ENCODE measurements around the gene MB21D2.

Gene MB21D2

DNA sequence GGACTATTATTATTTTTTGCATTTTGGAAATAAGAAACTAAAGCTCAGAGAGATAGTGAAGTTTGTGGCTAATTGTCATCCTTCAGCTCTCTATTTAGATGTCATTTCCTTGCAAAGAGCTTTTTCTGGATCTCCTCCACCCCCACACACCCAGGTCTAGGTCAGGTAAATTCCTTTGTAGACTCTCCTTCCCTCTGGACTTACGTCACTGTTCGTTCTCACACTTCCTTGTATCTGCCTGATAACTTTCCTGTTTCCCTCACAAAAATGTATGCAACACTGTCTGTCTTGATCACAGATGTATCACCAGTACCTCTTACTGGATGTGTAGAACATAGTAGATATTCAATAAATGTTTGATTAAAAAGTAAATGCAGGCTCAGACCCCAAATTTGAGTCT is 6.1 kb upstream of the MB21D2 start:
- DNase-seq (ENCODE audit: low spot score), result no peak

DNA sequence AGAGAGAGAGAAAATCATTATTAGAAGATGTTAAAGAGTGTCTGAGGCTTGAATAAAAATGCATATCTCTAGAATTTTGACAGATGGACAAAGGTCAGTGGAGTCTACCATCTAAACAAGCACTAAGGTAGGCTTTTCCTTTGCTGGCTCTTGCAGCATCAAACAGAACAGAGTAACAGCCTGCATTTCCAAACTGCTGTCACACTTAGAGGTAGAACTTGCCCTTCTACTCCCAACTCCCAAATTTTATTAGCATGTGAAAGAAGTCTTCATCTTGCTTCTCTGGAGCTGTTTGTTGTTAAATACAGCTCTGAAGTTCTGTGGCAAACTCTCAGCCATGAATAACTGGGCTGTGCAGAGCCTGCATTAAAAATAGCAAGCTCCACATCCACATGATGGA is 4.1 kb upstream of the MB21D2 start:
- DNase-seq (ENCODE audit: low spot score), result no peak

DNA sequence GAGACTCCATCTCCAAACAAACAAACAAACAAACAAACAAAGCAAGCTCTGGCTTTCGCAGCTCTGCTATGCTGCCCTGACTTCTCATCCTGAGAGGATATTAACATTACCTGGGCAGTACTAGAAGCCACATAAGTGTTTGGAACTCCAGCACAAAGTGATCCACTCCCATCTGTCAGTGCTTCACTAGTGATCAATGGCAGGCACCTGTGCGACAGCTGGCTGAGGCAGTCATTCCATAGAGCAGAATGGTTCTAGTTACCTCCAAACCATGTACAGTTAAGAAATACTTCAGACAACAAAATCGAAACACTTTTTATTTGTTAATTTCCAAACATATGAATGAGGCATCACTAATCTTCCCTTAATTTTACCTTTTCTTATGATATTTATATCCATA is 2.8 kb upstream of the MB21D2 start:
- DNase-seq (ENCODE audit: low spot score), result no peak

DNA sequence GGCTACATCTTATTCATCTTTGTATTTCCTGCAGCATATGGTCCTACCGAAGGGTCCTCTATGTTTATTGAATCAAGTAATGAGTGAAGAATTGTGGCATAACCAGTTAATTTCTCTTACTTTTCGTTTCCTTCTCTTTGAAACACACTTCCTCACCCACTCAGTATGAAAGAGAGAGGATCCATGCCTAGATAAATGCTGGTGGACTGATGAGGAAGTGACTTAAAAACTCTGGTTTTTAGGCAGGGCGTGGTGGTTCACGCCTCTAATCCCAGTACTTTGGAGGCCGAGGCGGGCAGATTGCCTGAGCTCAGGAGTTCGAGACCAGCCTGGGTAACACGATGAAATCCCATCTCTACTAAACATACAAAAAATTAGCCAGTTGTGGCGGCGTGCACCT is 2.2 kb upstream of the MB21D2 start:
- no peak for DNase-seq (ENCODE audit: low spot score)

DNA sequence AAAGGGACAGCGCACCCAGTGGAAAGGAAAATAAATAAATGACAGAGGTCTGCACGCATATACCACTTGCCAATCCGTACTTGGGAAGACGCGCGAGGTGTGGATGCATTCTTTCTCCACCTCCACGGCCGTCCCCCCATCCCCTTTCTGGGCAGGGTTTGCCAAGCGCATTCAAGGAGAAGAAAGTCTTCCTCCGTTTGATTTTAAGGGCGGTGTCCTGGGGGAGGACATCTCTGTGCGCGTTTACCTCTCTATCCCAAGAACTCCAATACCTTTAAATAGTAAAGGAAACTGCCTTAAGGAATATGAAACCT is 576 bp upstream of the MB21D2 start:
- no peak for DNase-seq (ENCODE audit: low spot score)

DNA sequence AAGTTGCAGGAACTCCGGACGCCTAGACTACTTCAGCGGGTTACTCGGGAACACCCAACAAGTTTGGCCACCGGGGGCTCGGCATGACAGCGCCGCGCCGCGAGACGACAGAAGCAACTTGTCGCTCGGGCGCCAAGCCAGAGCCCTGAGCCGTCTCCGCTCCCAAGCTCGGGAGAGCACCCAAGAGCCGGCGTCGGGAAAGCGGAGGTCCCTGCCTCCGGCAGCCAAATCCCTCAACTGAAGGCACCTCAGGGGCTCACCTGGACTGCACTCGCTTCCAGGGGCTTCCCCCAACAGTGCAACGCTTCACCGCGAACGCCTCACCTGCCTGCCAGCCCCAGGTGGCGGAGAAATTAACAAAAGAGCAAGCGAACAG is 640 bp downstream of the MB21D2 start:
- peak; percentile 56 for DNase-seq (ENCODE audit: low spot score)

DNA sequence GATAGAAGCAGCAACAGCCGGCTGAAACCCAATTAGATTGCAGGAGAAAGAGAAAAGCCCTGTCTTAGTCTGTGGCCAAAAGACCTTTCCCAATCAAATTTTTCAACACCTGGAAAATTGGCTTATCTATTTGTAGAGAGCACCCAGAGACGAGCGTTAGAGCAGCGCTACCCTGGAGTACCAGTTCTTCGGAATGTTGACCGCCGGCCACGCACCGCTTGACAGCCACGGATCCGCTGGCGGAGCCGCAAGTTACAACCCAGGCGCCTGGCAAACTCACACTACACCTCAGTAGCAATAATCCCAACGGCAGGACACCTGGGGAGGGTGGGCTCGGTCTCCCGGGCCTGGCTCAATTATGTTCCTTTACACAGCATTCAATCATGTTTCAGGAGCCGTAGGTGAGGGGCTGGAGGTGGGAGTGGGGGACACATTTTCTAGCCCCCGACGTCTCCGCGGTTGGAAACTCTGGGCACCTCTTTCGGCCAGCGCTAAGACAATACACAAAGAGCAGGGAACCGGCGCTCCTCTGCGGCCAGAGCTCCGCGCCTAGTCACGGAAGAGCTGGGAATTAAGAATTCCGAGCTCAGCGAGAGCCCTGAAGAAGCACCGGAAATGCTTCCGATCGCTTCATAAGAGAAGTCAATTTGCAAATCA is 1.2 kb downstream of the MB21D2 start:
- DNase-seq (ENCODE audit: low spot score), result peak; percentile 30

DNA sequence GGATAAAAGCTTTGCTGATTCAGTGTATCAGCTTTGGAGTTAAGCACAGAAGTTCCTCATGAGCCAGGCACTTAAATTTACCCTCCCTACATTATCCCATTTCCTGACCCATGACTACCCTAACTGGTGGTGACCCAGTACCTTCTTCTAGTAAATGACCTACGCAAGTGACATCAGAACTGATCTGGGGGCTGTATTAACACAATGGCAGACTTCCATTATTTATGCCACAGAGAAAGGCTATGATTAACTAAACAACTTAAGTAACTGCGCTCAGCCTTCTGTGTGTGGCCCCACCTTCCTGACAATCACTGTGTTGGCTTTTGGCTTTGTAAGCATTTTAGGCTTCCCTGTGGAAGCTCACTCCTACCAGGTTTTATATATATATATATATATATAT is 1.9 kb downstream of the MB21D2 start:
- DNase-seq (ENCODE audit: low spot score), result no peak

DNA sequence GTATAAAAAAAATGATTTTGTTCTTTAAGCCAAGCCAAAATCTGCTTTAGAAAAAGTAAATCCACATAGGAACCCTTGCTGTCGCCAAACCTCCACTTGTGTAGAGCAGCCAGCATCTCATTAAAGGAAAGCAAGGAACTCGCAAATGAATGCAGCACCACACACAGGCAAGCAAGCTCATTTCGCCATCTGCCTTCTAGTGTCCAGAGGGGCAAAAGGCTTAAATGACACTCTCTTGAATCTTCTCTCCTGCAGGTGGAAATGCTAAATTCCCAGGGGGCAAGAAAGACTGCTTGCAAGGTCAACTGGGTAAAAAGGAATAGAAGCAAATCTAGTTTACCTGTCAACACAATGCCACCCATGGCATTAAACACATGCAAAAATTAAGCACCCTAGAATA is 2.4 kb downstream of the MB21D2 start:
- peak; percentile 18 for DNase-seq (ENCODE audit: low spot score)

DNA sequence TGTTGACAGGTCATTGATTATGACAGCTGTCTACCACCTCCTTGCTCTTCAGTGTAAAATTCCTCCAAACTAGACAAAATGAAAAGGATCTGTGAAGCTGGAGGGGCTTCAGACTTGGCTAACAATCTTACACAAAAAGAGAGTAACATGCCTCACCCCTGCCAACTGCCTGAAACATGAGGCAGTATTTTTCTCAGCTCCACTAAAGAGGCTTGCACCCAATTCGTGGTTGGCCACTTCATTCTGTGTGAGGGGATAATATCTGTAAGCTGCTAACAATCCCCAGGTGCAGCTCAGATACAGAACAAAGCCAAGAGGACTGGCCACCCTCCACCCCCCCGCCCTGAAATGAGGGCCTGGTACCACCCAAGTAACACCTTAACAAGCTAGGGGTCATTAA is 2.8 kb downstream of the MB21D2 start:
- DNase-seq (ENCODE audit: low spot score), result no peak

DNA sequence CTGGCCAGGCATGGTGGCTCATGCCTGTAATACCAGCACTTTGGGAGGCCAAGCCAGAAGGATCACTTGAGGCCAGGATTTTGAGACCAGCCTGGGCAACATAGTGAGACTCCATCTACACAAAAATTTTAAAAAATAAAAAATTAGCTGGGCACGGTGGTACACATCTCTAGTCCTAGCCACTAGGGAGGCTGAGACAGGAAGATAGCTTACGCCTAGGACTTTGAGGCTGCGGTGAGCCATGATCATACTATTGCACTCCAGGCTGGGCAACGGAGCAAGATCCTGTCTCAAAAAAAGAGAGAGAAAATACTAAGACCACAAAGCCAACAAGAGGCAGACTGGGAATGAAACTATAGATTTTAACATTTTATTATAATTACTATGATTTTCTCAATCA is 4.1 kb downstream of the MB21D2 start:
- DNase-seq (ENCODE audit: low spot score), result no peak

DNA sequence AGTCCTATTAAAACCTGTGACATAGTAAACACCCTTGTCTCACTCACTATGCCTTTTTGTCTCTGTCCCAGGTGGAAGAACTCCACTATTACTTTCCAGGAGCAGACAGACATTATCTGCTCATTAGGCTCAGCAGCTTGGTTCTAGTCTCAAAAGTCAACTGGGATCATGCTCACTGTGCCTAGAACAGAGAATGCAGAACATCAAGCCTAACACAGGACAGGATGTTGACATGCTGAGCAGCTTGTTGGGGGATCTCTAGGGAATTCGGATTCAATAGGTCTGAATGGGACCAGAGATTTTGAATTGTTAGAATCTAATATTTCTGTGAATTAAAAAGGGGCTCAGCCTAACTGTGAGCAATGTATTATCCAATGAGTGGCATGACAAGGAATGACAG is 6.4 kb downstream of the MB21D2 start:
- no peak for DNase-seq (ENCODE audit: low spot score)

DNA sequence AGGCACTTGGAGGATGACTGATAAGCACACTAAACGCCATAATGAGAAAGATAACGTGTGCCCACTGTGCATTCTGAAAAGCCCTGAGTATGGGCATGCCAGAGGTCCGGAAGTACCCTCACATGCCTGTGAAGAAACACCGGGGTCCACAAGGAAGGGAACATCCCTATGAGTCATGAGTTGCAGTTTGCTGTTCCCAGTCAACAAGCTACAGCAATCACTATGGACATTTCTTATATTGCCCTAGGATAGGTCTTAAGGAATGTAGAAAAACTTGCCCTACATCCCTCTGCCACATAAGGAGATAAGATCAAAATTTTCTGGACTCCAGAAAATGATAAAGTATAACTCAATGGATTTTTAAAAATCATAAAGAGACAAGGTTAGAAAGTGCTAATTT is 9.9 kb downstream of the MB21D2 start:
- DNase-seq (ENCODE audit: low spot score), result no peak

DNA sequence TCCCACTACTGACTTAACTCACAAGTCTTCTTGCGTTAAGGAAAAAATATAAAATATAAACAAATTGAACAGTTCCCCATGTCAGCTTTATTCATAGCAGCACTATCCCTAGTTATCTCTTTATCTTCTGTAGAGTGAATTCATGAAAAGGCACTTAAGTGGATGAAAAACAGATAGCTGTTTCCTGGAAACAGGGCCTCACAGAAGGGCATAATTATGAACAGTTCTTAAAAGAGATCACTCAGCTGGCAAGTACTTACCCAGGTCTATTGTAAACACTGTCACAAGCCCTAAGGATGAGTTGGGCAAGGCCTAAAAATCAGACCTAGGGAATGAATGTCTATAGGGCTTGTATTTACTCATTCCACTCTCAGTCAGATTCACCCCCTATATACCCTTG is 10.7 kb downstream of the MB21D2 start:
- no peak for DNase-seq (ENCODE audit: low spot score)

DNA sequence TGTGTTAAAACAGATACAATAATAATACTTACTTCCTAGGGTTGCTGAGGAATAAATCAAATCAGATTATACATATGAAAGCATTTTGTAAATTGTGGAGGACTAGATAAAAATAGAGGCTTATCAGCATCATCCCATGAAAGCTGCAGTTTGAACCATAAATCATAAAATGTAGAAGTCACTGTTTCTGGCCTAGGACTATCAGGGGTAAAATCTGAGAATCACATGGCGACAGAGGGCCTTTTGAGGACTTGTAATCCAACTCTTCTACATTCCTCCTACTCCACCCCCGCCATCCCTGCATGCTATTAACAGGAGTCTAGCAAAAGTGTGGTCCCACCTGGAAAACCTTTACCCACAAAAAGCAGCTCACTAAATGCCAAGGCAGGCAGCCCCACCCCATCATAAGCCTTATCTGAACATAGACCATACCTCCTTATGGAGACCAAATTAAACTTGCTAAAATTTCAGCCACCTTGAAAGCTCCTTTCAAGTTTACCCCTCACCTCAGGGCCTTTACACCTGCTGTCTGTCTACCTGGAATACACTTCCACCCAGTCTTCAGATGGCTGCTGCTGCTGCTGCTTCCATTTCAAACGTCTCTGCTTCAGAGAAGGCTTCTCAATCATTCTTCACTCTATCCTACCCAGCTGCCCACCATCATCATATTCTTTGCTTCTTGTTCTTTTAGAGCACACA is 11.5 kb downstream of the MB21D2 start:
- no peak for DNase-seq (ENCODE audit: low spot score)

DNA sequence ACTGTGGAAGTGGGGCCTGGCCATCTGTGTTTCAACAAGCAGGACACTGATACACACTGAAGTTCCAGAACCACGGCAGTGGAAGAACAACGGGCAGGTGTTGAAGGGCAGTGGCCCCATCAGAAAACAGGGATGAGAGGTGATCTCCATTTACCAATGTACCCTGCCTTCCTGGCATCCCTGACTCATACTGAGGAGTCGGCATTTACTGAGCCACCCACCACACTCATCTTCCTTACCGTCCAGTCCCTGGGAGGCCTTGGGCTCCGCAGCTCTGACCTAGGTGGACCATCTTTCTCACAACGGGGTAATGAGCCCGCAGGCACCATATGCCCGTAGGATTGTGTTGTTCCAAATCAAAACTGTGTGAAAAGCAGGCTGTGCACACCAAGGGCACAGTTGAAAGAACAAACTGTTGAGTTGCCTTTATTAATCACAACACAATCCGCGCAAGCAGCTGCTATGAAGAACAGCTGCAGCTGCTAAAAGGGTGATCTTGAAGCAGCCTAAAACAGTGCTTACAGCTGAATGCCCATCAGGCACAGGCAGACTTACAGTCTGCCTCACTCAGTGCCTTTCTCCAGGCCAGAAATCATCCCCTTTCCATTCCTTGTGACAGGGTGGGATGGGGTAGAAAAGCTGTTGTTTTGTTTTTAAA is 12.9 kb downstream of the MB21D2 start:
- no peak for DNase-seq (ENCODE audit: low spot score)

DNA sequence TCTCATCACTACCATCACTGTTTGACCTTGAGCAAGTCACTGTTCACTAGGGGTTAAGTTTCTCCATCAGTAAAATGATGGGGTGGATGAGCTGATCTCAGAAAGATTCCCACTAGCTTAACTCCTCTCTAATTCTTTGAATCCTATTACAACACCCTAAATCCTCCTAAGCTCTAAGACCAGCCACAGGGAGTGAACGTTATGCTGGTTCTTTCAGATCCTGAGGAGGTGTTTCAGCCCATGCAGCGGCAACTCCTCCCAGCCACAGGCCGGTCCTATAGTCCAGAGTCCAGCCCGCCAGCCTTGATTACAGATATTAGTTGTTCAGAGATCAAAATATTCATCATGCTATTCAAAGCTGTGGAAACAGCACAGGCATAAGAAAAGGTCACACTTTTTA is 15.1 kb downstream of the MB21D2 start:
- DNase-seq (ENCODE audit: low spot score), result no peak

DNA sequence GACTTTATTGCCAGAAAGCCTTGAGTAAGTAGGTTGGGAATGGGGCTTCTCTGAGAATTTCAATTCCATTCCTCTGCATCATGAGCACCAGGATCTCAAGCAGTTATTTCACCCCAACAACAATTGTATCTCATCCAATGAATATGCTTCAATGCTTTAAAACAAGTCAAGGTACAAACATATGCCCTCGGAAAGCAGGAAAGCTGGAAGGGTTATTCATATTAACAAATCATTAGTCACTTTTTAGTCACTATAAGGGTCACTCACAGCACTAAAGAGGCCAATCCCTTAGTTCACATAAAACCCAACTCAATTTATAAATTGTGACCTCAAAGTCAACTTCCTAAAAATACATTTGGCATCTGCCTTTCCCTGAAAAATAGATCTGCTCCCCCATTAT is 16.2 kb downstream of the MB21D2 start:
- peak; percentile 83 for DNase-seq (ENCODE audit: low spot score)

DNA sequence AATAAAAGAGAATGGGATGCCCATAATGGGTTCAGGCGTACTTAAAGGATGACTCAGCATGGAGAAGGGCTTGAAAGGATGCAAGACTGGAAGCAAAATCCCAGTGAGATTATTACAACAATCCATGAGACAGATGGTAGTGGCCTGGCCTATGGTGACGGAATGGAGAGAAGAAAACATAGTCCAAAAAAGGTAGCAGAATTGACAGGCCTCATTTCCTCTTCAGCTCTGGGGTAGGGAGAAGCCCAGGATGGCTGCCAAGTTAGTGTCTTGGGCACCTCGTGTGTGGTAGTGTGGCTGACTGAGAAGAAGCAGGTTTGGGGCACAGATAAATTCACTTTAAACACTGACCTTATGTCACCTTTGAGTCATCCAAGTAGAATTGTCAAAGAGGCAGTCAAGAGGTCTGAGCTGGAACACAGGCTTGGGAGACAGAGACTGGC is 18.1 kb downstream of the MB21D2 start:
- DNase-seq (ENCODE audit: low spot score), result peak; percentile 26

DNA sequence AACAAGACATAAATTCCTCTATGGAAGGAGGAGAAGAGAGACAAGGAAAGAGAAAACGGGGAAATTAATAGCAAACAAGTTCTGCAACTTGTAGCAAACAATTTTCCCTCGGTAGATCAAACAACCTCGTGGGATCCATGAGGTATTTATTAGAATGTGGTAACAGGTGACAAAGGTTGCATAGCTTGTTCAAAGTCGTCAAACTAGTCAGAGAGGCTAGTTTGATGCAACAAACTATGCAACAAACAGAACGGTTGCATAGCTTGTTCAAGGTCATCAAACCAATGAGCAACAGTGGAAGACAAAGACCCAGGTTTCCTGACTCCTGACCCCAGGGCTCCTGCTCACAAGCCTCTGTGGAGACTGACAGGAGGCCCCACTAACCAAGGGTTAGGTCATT is 20.7 kb downstream of the MB21D2 start:
- no peak for DNase-seq (ENCODE audit: low spot score)

DNA sequence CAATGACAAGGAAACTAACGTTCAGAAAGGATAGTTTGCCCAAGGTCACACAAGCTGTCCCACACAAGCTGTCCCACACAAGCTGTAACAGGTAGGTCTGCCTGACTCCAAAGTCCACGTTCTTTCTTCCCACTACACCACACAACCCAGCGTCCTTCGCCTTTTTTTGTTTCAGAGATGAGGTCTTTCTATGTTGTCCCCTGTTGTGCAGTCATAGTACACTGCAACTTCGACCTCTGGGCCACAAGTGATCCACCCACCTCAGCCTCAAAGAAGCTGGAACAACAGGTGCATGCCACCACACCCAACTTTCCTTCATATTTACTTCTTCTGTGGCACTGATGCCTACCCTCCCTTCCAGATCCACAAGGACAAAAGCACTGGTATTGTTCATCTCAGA is 21.4 kb downstream of the MB21D2 start:
- DNase-seq (ENCODE audit: low spot score), result no peak

DNA sequence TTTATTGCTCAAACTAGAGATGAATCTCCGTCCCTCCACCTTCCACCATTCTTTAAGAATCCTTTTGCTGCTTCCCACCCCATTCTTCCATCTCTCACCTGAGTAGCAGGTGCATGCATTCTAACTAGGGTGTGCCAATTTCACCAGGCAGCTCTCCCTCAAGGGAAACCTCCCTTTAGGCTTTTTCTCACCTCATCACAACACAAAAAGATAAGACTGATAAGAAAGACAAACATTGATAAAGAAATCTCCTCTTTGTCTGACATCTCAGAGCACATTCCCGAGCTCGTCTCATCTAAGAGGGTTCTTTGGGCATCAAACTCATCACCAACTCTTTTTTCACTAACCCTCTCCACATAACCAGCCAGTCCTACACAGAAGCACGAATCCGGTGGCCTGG is 23.0 kb downstream of the MB21D2 start:
- DNase-seq (ENCODE audit: low spot score), result no peak

DNA sequence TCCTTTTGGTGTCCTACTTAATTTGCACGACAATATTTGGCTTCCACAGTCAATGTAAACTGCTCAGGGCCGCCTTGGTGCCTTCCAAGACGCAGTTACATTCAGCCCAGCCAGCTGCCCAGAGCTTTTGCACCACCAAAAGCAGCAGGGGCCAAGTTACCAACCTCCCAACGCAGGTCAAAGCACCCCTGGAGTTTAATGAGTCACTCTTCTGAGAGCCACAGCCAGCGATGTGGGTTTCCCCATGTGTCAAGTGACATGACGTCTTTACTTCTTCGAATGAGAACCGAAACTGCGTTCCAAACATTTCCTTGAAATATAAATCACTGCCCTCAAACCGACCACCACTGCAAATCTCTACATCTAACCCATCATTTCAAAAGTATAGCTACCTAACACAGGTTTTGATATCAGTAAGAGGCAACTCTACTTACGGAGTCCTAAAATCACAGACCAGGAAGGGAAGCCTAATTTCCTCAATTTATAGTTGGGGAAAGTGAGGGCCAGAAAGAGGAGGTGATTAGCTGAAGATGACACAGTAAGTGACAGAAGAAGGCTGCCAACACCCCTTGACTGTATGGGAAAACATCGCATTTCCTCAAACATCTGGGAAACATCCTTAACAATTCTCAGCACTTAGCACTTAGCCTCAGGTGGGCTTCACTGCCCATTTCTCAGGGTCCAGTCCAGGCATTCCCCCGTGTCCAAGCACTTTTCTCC is 24.5 kb downstream of the MB21D2 start:
- DNase-seq (ENCODE audit: low spot score), result no peak

All from kidney capillary endothelial cell (primary cell).